ACHN (cell line): Measurements from ENCODE around the gene NAPSA.
"Not testable (repeated sequence)": the region's sequence is repeated elsewhere in the genome, so short reads cannot be mapped to it uniquely, and the experiment has no call there.

ENCODE experiments used
- DNase-seq: peaks from one replicate; pipeline ENCODE4 v3.0.0-alpha.2; 2015
- in situ Hi-C: cut with HindIII; loops from 2 replicates; pipeline ENCODE4 v1.10.0; 2017; ENCODE audit warnings: low sequenced_read_pairs, low pct_ligation_motif_present, low pct_unique_long_range_greater_than_20kb

NAPSA gene

DNA sequence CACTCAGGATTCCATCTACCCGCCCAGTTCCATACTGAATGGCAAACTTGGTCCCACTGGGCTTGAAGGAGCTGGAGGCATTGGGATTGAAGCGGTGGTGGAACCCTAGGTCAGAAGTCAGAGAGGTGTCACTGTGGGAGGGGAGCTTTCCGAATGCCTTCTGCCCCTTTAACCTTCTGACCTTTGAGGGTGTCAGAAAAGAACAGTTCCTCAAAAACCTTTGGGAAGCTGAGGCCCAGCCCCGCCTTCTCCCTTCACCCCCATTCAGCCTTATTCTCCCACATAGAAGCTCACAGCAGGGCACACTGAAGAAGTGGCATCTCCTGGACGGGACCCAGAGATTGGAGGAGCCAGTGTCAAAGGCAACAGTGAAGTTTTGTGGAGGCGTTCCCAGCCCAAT is 28.4 kb downstream of the NAPSA start:
- DNase-seq, in situ Hi-C loops: not testable (repeated sequence)

DNA sequence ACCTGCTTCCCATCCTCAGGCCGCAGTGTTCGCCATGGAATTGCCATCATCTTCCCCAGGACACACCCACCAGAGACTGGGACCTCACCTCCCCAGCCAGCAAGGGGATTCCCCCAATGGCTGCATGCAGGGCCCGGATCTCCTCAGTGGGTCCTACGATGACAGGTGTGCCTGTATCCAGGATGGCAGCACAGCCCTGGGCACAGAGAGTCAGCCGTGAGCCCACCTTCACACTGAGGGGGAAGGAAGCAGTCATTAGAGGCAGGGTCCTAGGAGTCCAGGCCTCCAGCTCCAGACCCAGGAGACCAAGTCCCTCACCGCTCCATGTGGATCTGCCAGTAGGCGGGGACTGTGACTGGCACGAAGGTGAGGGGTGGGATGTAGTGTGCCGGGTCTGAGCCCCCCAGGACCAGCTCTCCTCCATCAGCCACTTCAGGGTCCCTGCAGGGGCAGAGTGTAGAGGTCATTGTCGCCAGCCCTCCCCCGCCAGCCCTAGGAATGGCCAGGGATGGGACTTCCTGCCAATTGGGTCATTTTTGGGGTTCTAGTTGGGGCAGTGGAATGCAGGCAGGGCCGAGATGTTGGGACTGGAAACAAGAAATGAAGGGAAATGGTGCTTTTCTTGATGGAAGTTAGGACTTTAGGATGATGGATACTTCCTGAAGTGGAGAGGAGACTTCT is 30.6 kb downstream of the NAPSA start:
- in situ Hi-C loops = no loop called here
- no peak for DNase-seq

DNA sequence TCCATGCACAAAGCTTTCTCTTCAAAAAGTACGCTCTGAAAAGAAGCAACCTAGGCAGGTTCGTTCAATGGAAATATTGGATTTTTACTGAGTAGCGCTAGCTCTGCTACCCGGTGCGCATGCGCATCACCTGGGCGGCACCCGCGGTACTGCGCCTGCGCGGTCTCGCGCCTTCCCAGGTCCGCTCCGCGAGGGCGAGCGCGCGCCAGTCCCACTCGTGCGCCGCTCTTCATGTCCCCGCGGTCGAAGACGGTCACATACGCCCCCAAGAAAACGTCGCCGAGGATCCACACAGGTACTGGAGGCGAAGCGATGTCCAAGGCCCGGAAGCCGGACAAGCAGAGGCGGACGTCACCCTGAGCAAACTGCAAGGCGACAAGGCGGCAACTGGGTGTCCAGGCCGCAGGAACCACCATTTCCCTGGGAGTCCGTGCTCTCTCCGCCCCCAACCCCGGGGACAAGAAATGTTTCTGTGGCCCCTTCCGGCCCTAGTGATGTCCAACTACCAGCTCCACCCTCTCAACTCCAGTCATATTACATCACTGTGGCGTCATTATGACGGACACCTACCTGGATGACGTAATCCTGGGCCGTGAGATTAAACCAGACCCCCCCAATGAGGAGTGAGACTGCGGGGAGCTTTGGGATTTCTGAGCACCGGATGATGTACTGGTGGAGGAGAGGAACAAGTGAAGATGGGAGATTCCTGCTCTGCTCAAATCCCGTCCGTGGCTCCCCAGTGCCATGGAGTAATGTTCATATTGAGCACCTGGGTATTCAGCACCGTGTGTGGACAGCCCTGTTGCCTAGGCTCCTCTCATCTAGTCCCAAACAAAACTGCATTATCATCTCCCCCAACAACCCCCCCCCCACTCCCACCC is 31.5 kb downstream of the NAPSA start:
- DNase-seq = peak; percentile 37
- in situ Hi-C loops = no loop called here

DNA sequence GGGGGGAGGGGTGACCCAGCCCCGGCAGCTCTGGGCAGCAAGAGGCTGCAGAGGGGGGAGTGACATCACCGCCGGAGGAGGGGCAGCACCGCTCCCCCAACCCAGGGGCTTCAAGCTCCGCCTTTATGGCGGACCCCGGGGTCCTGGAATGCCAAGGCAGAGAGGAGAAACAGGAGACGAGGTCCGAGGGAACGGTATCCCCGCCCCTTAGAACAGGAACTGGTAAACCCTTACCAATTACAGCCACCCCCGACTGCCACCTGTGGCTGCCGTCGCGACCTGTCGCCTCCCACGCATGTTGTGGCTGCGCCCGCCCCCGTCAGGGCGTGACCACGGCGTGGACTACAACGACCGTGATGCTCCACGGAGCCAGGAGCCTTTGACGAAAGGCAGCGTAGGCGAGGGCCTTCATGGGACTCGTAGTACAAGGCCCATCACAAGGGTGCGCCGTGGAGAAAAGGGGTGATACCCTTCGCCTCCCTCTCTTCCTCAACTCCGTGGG is 32.2 kb downstream of the NAPSA start:
- DNase-seq = peak; percentile 39

DNA sequence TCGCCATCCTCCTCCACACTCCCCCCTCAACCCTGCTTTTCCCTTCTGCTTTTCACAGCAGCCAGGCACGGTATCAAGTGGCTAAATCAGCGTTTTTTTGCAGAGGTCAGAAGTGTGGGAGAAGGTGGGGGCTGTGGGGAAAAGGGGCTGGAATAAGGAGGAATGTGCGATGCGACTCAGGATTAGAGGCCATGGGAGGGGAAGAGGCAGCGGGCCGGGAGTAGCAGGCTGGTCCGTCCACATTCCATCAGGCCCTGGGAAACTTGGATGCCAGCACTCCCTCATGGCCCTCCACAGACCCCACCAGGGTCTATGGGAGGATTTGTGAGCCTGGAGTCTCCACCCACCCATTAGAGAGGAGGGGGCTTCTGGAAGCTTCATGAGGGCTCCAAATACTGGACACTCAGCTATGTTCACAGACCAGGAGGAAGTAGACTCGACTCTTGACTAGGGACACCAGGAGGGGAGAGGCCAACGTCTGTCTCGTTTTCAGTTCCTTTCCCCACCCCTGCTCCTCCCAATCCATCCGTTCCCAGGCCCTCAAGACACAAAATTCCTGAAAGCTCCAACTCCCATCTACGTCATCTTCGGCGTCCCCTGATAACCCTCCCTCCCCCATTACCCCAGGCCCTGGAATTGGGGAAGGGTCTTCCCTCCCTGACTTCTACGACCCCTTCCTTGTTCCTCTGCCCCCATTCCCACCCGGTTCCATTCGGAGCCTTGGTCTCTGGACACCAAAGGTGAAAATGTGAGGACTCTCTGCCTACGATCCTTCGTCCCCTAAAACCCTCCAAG is 33.0 kb downstream of the NAPSA start:
- in situ Hi-C loops = no loop called here
- DNase-seq = no peak

More for the DNA sequence above, 32.2 kb downstream of the NAPSA start:
- in situ Hi-C loops = no loop called here

DNA sequence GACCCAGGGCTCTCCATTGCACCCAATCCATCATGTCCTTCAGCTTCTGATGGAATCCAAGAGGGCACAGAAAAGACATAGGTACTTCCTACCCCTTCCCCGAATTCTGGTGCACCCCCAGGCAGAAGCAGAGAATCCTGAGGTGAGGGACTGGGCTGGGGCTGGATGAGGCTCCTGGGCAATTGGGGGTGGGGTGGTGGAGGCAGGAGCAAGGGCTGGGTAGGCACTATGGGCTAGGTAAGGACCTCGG is 33.5 kb downstream of the NAPSA start:
- in situ Hi-C loops = no loop called here
- DNase-seq = no peak

DNA sequence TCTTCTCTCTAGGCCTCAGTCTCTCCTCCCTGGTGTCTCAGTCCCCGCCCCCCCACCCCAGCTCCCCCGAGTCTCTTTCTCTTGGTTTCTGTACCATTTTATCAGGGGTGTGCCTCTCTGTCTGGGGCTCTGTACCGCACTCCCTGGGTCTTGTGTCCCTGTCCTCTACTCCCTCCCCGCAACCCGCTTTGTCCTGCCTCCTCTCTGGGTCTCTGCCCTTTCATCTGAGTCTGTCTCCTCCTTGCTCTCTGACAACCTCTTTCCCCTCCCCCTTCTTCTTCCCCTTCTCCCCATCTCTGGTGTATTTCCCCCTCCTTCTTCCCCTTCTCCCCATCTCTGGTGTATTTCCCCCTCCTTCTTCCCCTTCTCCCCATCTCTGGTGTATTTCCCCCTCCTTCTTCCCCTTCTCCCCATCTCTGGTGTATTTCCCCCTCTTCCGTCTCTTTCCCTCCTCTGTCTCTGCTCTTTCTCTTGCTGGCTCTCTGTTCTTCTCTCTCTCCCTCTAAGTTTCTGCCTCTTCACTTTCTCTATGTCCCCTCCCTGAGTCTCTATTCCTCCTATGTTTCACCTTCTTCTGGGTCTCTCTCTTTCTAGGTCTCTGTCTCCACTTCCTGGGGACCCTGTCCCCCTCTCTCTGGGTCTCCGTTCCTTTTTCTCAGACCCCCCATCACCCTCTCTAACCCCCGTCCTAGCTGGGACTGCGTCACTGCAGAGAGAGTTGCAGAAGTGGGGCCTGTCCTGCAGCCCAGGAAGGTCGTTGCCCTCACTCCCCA is 34.0 kb downstream of the NAPSA start:
- in situ Hi-C loops = no loop called here
- DNase-seq = no peak

DNA sequence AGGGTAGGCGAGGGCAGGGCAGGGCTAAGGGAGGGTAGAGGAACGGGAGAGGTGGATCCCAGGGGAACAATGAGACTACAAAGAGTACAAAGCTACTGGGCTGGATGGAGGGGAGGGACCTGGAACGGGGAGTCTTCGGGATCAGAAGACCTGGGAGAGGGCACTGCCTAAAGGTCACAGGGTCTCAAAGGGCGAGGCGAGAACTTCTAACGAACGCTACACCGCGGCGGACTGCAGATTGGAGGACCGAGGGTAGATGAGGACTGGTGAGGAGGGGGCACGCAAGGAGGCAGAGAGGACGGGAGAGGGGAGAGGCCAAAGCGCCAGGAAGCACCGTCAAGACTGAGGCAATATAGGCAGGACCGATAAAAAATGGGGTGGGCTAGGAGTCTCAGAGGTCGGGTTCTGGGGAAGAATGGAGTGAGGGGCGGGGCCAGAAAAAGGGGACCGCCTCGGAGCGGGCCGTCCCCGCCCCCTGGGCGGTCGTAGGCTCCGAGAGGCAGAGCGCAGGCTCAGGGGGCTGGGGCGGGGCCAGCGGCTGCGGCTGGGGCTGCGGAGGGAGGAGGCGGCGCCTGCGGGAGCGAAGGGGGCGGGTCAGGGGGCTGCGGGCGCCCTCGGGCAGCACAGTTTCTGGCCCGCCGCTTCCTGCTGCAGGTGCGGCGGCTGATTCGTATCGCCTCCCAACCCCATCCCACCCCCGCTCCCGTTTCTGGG is 34.9 kb downstream of the NAPSA start:
- in situ Hi-C loops = no loop called here
- peak; percentile 76 for DNase-seq

DNA sequence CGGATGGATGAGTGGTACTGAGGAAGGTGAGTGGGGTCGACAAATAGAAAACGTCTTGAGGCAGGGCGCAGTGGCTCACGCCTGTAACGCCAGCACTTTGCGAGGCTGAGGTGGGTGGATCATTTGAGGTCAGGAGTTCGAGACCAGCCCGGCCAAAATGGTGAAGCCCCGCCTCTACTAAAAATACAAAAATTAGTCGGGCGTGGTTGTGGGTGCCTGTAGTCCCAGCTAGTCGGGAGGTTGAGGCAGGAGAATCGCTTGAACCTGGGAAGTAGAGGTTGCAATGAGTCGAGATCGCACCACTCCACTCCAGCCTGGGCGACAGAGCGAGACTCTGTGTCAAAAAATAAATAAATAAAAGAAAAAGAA is 35.5 kb downstream of the NAPSA start:
- DNase-seq, in situ Hi-C loops: not testable (repeated sequence)

DNA sequence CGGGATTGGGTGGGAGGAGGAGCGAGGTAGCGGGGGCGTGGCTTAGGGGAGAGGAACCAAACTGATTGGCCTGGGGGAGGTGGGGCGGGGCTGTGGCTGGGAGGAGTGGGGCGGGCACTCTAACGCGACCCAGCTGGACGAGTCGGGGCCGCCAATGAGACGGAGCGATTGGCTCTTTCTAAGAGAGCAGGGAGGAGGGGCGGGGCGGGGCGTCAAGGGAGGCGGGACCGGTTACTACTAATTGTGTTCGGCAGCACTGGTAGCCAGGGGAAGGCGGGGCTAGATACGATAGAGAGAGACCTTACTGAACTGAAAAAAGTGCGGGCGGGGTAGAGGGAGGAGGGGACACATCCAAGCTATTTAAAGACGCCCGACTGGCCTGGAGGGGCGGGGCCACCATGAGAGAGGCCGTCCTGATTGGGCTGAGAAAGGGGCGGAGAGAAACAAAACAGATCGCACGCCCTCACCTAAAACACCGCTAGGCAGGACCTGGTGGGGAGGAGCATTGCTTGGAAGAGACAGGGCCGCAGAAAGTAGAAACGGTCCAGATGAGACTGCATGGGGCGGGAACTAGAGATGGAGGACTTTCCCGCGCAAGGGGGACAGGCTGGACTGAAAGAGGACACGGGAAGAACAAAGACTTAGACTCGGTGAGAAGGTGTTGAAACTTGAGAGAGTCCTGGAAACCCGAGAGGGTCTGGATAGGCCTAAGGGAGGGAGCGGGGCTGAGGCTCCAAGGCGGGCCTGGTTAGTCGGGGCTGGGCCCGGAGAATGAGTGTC is 36.1 kb downstream of the NAPSA start, which contains the start of gene KCNC3:
Gene KCNC3, minus strand, starts transcription at position 232 of the 780 bp plus-strand sequence. CDS start 295 bp downstream, outside the sequence.
- in situ Hi-C loops = no loop called here
- DNase-seq = peak; percentile 97

DNA sequence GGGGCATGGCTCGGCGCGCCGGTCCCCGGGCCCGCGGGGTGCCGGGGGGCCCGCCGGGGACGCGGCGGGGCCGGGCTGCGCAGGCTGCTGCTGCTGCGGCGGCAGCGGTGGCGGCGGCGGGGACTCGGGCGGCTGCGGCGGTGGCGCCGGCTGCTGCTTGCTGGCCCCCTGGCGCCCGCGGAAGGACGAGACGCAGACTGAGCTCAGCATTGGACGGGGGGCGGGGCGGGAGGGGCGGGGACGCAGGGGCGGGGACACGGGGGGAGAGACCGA is 36.6 kb downstream of the NAPSA start:
- in situ Hi-C loops = no loop called here
- DNase-seq = no peak

DNA sequence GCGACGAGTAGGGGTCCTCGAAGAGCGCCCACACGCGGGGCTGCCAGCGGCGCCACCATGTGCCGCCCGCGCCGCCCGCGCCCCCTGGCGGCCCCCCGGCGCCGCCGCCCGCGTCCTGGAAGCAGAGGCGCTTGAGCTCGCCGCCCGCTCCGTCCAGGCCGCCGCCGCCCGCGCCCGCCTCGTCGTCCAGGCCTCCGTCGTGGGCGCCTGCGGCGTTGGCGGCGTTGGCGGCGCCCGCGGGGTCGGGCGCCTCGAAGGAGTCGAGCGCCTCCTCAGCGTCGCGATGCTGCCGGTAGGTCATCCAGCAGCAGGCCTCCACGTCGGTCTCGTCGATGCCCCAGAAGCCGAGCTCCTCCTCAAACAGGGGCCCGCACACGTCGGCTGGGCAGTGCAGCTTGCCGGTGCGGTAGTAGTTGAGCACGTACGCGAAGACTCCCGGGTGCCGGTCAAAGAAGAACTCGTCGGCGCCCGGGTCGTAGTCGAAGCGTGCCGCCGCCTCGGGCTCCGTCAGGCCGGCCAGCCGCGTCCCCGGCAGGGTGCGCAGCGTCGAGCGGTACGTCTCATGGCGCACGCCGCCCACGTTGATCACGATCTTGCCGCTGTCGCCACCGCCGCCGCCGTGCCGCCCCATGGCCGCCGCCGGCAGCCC is 37.1 kb downstream of the NAPSA start:
- in situ Hi-C loops = no loop called here
- DNase-seq = no peak

DNA sequence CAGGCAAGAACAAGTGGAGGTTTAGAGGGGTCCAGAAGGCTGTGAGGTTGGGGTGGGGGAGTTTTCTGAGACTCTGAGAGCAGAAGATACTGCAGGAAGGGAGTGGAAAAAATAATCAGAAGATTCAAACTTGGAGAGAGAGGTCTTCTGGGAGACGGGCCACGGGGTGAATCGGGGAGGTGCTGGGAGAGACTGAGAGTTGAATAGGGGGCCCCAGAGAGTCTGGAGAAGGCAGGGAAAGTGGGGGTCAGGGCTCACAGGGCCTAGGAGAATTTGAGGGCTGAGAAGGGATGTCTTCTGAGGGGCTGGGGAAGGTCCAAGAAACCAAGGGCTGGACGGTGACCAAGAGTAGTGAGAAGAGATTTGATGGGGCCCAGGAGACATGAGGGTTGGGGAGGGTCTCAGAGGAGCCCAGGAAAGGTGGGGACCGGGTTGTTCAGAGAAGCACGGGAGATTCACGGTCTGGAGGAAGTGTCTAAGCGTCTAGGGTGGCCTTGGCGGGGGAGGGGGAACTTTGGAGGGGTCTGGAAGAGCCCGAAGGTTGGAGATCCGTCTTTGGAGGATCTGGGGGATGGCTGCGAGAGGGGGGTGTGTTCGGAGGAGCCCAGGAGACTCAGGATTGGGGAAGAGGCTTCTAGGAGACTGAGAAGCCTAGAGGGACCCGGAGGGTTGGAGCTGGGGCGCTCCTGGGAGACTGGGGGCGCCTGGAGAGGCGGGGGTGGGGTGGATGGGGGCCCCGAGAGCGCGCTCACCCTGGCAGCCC is 37.8 kb downstream of the NAPSA start:
- in situ Hi-C loops = no loop called here
- DNase-seq = no peak

DNA sequence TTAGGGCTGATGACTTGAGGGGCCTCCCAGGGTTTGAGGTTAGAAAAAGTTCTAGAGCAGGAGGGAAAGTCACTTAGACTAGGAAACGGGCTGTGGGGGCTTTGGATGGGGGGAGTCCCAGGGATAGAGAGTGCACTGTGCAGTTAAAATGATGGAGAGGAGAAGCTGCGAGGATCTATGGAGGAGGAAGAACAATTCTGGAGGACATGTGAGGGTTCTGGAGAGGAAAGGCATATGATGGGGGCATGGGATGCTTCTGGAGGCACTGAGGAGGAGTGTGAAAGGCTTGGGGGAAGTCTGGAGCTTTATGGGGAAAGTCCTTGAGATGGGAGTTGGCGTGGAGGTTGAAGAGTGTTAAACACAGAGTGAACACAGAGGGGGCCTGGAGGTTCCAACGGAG is 38.4 kb downstream of the NAPSA start:
- in situ Hi-C loops = no loop called here
- no peak for DNase-seq

DNA sequence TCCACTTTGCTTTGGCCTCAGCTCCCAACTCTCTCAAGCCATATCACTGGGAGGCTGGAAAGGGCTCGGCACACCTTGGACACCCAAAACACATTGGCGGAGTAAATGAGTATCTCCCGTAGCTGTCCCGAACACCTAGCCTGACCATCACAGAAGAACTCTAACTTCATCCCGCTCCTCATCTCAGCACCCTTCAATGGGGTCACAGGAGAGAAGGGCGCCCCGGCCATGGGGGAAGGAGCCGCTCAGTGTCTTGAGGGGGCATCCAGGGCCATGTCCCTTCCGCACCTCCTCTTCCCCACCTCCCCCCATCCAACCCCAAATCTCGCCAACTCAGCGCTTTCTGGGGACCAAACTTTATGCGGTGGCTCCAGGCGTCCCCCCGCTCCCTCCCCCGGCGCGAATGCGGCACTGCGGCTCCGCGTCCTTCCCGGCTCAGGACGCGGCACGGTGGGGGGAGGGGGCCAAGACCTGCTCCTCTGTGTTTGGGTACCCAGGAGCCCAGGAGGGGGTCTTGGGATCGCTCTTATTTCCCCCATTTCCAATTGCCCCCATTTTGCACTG is 39.3 kb downstream of the NAPSA start:
- no peak for DNase-seq
- in situ Hi-C loops = no loop called here
